H1 (cell line): Measurements from ENCODE around the gene TMED8. TPM values are rescaled to one million over a fixed set of nuclear protein-coding genes. Genes with fewer than 3 reads are reported as not detected.

Experiments
- CBX5 ChIP-seq: fragments of 300-800, 300-1000 bp; sonication (generic); IDR thresholded peaks from 2 replicates; pipeline ENCODE4 v1.7.1; 2016; ENCODE audit warnings: antibody characterized with exemption, low read length, low read depth
- CHD7 ChIP-seq: fragments of 300-600 bp; sonication (generic); IDR thresholded peaks from 2 replicates; pipeline ENCODE4 v1.7.1; 2012; ENCODE audit warnings: low read length, moderate library complexity, mild to moderate bottlenecking, inconsistent platforms; ENCODE audit not compliant: insufficient replicate concordance
- EGR1 ChIP-seq: IDR thresholded peaks from 2 replicates; pipeline ENCODE4 v1.6.1; 2011; ENCODE audit warnings: low read depth, low read length, borderline replicate concordance
- RBBP5 ChIP-seq: IDR thresholded peaks from 2 replicates; pipeline ENCODE4 v1.7.1; 2012; ENCODE audit warnings: low read depth, mild to moderate bottlenecking, inconsistent platforms, low read length, moderate library complexity, borderline replicate concordance
- SP1 ChIP-seq: IDR thresholded peaks from 2 replicates; pipeline ENCODE4 v1.6.1; 2011; ENCODE audit warnings: low read depth, low read length
- polyA plus RNA-seq, 7 experiments: library from polyadenylated mRNA; depleted of rRNA in 3 of 7; stranded (reverse) in 5 of 7; unstranded in 2 of 7; fragments of >200 nt in 5 of 7; fragments of 200-250 nt in 2 of 7; gene quantifications; 1 replicate in 5 of 7; 2 replicates in 1 of 7; 4 replicates in 1 of 7; pipeline versions ENCODE4 v1.2.1 to v1.2.3, GENCODE V29; 2011 to 2013; ENCODE audit warnings: missing spikeins in 2 of 7, mixed read lengths in 2 of 7
- total RNA-seq: library from RNA; stranded (reverse); fragmentation: NEBNext Ultra II Directional; extraction: Animal tissue kit (Norgen Biotek cat#: 25700); gene quantifications from 2 replicates; pipeline ENCODE4 v1.2.1, GENCODE V29; 2021

Gene TMED8
- total and polyA plus RNA-seq, 2 of the 8 experiments (the other 6 are each of a cell fraction or from before 2014, with no cell fraction given), result 5.5 to 13.4 TPM

DNA sequence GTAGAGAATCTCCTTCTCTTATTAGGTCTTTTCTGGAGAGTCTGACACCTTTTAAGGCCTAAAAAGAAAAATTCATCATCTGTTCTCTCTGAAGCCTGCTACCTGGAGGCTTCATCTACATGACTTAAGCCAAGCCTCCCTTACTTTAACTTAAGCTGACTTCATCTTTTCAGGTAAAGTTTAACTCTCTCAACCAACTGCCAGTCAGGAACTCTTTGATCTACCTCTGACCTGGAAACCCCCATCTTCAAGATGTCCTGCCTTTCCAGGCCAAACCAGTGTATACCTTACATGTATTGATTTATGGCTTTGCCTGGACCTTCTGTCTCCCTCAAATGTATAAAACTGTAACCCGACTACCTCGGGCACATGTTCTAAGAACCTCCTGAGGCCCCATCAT, 38.6 kb downstream of the TMED8 start (continued):
- peak; percentile 73 for TF ChIP-seq CHD7
- TF ChIP-seq SP1, result no peak
- no peak for TF ChIP-seq EGR1
- no peak for TF ChIP-seq CBX5
- TF ChIP-seq RBBP5, result no peak
